ENCODE measurements around the gene ARNT2.

DNA sequence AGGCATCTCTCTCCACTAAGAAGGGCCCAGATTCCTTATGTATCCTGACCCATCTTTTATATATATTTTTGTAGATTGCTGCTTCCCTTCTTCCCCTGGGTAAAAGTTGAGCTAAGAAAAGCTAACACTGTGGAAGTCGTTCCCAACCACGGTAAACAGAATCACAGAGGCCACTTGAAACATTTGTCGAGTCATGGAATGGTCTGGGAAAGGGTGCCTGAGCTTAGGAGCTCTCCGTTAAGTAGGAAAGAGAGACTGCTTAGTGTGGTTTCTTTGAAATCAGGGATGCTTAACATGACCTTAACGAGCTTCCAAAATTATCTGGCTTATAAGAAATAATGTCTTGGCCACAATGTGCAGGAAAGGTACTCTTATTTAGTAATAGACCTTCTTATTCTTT is 45.6 kb downstream of the ARNT2 start:
- TF ChIP-seq, protein P1, sequence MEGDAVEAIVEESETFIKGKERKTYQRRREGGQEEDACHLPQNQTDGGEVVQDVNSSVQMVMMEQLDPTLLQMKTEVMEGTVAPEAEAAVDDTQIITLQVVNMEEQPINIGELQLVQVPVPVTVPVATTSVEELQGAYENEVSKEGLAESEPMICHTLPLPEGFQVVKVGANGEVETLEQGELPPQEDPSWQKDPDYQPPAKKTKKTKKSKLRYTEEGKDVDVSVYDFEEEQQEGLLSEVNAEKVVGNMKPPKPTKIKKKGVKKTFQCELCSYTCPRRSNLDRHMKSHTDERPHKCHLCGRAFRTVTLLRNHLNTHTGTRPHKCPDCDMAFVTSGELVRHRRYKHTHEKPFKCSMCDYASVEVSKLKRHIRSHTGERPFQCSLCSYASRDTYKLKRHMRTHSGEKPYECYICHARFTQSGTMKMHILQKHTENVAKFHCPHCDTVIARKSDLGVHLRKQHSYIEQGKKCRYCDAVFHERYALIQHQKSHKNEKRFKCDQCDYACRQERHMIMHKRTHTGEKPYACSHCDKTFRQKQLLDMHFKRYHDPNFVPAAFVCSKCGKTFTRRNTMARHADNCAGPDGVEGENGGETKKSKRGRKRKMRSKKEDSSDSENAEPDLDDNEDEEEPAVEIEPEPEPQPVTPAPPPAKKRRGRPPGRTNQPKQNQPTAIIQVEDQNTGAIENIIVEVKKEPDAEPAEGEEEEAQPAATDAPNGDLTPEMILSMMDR (IDR thresholded peaks at IDR 0.05) = no peak
- TF ChIP-seq POLR2A (IDR thresholded peaks at IDR 0.05) = no peak
